ENCODE measurements around the gene LMF2. TPM values are rescaled to one million over a fixed set of nuclear protein-coding genes. Genes with fewer than 3 reads are reported as not detected.

The LMF2 gene
- polyA plus RNA-seq, 1 donor (not counting 4 experiments of a cell fraction or from before 2014, with no cell fraction given) = 13.2 TPM

- no peak for DNase-seq (ENCODE audit: low read depth, low spot score)
- no peak for TF ChIP-seq EZH2 (IDR thresholded peaks at IDR 0.05; ENCODE audit: low read length)
- TF ChIP-seq CTCF (optimal IDR thresholded peaks at IDR 0.05 in 1 of 3, IDR thresholded peaks at IDR 0.05 in 1 of 3, conservative IDR thresholded peaks at IDR 0.05 in 1 of 3; ENCODE audit: extremely low read depth in 1 of 3, insufficient read depth in 2 of 3, low read length in 3 of 3) = no peak
- Histone ChIP-seq H3K36me3 (ENCODE audit: control insufficient read depth in 2 of 2, extremely low read depth in 1 of 2, insufficient read depth in 2 of 2, low read length in 2 of 2) (no peaks in the 10 kb centered on the region), H3K27me3 (ENCODE audit: control insufficient read depth, extremely low read depth, insufficient read depth, low read length) (peaks cover 13% of the 10 kb centered on the region), H3K4me1 (ENCODE audit: control insufficient read depth, extremely low read depth, insufficient read depth, low read length) (no peaks in the 10 kb centered on the region), H3K9ac (ENCODE audit: control insufficient read depth, extremely low read depth, insufficient read depth, low read length) (no peak overlapping the region), H3K27ac (ENCODE audit: control insufficient read depth, insufficient read depth, low read length) (no peak overlapping the region), H3K4me3 (ENCODE audit: control insufficient read depth in 2 of 3, extremely low read depth in 1 of 3, insufficient read depth in 2 of 3, low read depth in 1 of 3, low read length in 3 of 3) (no peak overlapping the region), H3K9me3 (ENCODE audit: control insufficient read depth, low read depth, low read length) (no peaks in the 10 kb centered on the region), H4K20me1 (ENCODE audit: control insufficient read depth, extremely low read depth, insufficient read depth, low read length) (no peaks in the 10 kb centered on the region), H3K79me2 (ENCODE audit: control insufficient read depth, insufficient read depth, low read length) (no peaks in the 10 kb centered on the region), H2AFZ (ENCODE audit: control insufficient read depth, low read length) (no peak overlapping the region), H3K9me1 (ENCODE audit: control insufficient read depth, extremely low read depth, insufficient read depth, low read length) (no peaks in the 10 kb centered on the region), H3K4me2 (ENCODE audit: control insufficient read depth, extremely low read depth, insufficient read depth, low read depth, low read length) (no peak overlapping the region)
- no peak for FAIRE-seq
- dilution Hi-C loops (cut with MboI; ENCODE audit: extremely low pct_ligation_motif_present, low sequenced_read_pairs) = no loop called here
Observed at GRCh38 chr22:50550395-50550794, 42.9 kb upstream of the LMF2 start.

- no peak overlapping the region for H3K4me3 ChIP-seq (ENCODE audit: control insufficient read depth in 2 of 3, extremely low read depth in 1 of 3, insufficient read depth in 2 of 3, low read depth in 1 of 3, low read length in 3 of 3)
- H3K79me2 ChIP-seq (ENCODE audit: control insufficient read depth, insufficient read depth, low read length) = no peaks in the 10 kb centered on the region
- no peak for DNase-seq (ENCODE audit: low read depth, low spot score)
- no peak overlapping the region for H3K27ac ChIP-seq (ENCODE audit: control insufficient read depth, insufficient read depth, low read length)
- H2AFZ ChIP-seq (ENCODE audit: control insufficient read depth, low read length) = no peak overlapping the region
- TF ChIP-seq EZH2 (IDR thresholded peaks at IDR 0.05; ENCODE audit: low read length) (no peak), CTCF (optimal IDR thresholded peaks at IDR 0.05 in 1 of 3, IDR thresholded peaks at IDR 0.05 in 1 of 3, conservative IDR thresholded peaks at IDR 0.05 in 1 of 3; ENCODE audit: extremely low read depth in 1 of 3, insufficient read depth in 2 of 3, low read length in 3 of 3) (no peak)
- no peak for FAIRE-seq
- no peaks in the 10 kb centered on the region for H4K20me1 ChIP-seq (ENCODE audit: control insufficient read depth, extremely low read depth, insufficient read depth, low read length)
- H3K9ac ChIP-seq (ENCODE audit: control insufficient read depth, extremely low read depth, insufficient read depth, low read length) = no peak overlapping the region
- no peak overlapping the region for H3K4me2 ChIP-seq (ENCODE audit: control insufficient read depth, extremely low read depth, insufficient read depth, low read depth, low read length)
- H3K36me3 ChIP-seq (ENCODE audit: control insufficient read depth in 2 of 2, extremely low read depth in 1 of 2, insufficient read depth in 2 of 2, low read length in 2 of 2) = no peaks in the 10 kb centered on the region
- no peaks in the 10 kb centered on the region for H3K9me3 ChIP-seq (ENCODE audit: control insufficient read depth, low read depth, low read length)
- peaks cover 13% of the 10 kb centered on the region for H3K27me3 ChIP-seq (ENCODE audit: control insufficient read depth, extremely low read depth, insufficient read depth, low read length)
- dilution Hi-C loops (cut with MboI; ENCODE audit: extremely low pct_ligation_motif_present, low sequenced_read_pairs) = no loop called here
- H3K9me1 ChIP-seq (ENCODE audit: control insufficient read depth, extremely low read depth, insufficient read depth, low read length) = no peaks in the 10 kb centered on the region
- peaks cover 11% of the 10 kb centered on the region for H3K4me1 ChIP-seq (ENCODE audit: control insufficient read depth, extremely low read depth, insufficient read depth, low read length)
Observed at GRCh38 chr22:50548921-50549790, 41.7 kb upstream of the LMF2 start.

All from keratinocyte (primary cell).